ENCODE results near the gene RARB.
A peak's percentile ranks its signal among the peaks of the same experiment; 100 is the strongest.

Gene RARB

DNA sequence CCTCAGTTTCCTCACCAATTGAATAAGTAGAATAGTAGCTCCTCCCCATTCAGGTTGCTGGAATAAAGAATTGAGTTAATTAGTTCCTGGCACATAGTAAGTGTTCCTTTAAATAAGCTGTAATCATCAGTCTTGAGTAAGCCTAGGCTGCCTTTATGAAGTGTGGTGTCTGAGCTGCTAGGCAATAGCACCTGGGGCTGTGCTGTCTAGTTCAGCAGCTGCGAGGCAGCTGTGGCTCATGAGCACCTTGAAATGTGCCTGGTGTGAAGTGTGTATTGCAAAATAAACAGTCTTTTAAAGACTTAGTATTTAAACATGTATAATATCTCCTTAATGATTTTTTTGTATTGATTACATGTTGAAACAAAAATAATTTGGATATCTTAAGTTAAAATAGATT lies 159.0 kb downstream of the RARB start:
- no peak for TF ChIP-seq ZFX (IDR thresholded peaks at IDR 0.05)
- TF ChIP-seq, protein P1, sequence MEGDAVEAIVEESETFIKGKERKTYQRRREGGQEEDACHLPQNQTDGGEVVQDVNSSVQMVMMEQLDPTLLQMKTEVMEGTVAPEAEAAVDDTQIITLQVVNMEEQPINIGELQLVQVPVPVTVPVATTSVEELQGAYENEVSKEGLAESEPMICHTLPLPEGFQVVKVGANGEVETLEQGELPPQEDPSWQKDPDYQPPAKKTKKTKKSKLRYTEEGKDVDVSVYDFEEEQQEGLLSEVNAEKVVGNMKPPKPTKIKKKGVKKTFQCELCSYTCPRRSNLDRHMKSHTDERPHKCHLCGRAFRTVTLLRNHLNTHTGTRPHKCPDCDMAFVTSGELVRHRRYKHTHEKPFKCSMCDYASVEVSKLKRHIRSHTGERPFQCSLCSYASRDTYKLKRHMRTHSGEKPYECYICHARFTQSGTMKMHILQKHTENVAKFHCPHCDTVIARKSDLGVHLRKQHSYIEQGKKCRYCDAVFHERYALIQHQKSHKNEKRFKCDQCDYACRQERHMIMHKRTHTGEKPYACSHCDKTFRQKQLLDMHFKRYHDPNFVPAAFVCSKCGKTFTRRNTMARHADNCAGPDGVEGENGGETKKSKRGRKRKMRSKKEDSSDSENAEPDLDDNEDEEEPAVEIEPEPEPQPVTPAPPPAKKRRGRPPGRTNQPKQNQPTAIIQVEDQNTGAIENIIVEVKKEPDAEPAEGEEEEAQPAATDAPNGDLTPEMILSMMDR (conservative IDR thresholded peaks at IDR 0.05) = no peak
- H3K27ac ChIP-seq = no peak overlapping the region

DNA sequence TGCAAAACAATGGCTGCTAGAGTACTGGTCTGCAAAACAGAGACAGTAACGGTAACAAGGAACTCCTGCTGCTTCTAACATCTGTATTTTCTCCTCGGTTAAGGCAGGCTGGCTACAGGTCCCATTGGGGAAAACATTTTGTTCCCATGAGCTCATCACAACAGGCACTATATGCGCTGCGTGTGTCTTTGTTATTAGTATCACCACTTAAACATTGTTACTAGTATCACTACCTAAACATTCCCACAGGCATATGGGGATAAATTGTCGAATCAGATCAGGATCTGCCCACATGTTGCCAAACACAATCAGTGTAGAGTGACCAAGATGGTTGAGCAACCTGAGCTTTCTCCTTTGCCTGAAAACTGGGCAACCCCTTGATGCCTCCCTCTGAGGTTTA lies 159.5 kb downstream of the RARB start:
- no peak overlapping the region for H3K27ac ChIP-seq
- TF ChIP-seq, protein P1 (conservative IDR thresholded peaks at IDR 0.05) = no peak
- TF ChIP-seq ZFX (IDR thresholded peaks at IDR 0.05) = no peak

DNA sequence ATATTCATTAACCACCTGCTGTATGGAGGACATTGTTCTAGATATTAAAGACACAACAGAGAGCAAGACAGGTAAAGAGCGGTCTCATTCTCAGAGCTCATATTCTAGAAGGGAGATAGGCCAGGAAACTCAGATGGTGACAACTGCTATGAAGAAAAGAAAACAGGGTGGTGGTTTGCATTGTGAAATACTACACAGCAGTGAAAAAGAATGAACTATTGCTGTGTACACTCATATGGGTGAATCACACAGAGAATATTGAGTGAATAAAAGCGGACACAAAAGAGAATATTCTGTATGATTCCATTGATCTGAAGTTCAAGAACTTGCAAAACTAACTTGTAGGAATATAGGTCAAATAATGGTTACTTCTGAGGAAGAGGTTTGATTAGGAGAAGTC lies 159.9 kb downstream of the RARB start:
- H3K27ac ChIP-seq = no peak overlapping the region

DNA sequence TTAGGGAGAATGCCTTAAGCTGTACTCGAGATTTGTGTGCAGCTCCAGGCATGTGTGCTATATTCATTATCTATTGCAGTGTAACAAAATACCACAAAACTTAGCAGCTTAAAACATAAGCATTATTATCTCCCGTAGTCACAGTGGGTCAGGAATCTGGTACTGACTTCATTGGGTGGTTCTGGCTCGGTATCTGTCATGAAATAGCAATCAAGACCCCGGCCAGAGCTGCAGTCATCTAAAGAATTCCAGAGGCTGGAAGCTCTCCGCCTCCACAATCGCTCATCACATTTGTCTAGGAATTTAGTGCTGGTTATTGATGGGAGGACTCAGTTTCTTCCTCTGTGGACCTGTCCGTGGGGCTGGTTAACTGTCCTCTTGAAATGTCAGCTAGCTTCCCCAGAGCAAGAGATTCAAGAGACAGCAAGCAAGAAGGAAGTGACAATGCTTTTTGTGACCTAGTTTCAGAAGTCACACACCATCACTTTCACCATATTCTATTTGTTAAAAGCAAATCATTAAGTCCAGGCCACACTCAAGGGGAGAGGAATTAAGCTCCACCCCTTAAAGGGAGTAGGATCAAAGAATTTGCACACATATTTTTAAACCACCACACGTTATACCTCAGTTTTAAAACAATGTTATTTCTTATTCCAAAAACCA lies 160.5 kb downstream of the RARB start:
- TF ChIP-seq, protein P1 (conservative IDR thresholded peaks at IDR 0.05) = no peak
- no peak for TF ChIP-seq ZFX (IDR thresholded peaks at IDR 0.05)
- H3K27ac ChIP-seq = no peak overlapping the region

More for the DNA sequence above, 159.9 kb downstream of the RARB start:
- TF ChIP-seq, protein P1 (conservative IDR thresholded peaks at IDR 0.05) = no peak
- no peak for TF ChIP-seq ZFX (IDR thresholded peaks at IDR 0.05)

DNA sequence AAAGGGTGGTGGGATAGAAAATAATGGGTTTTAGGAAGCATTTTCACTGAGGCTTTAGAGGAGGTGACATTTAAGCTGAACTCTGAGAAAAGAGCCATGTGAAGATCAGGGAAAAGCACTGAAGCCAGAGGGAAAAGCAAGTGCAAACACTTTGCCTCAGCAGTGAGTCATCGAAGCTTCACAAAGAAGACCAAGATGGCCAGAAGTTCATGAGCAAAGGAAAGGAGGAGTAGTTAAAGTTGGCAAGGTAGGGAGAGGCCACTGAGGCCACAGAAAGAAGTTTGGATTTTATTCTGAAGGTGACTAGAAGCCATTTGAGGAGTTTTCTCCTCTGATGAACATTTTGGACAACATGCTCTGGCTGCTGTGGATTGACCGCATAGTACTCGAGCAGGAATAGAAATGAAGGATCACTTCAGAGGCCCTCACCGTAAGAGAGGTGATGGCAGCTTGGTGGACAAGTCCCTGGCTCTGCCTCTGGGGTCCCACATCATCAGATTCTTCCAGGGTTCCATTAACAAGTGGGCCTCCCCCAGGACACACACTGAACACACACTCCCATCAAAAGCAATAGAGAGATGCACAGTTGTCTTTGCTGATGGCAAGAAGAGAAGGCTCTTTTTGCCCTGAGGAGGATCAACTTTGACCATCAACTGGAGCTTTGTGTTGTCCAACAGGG lies 161.2 kb downstream of the RARB start:
- TF ChIP-seq ZFX (IDR thresholded peaks at IDR 0.05) = no peak
- TF ChIP-seq, protein P1 (conservative IDR thresholded peaks at IDR 0.05) = no peak
- no peak overlapping the region for H3K27ac ChIP-seq

DNA sequence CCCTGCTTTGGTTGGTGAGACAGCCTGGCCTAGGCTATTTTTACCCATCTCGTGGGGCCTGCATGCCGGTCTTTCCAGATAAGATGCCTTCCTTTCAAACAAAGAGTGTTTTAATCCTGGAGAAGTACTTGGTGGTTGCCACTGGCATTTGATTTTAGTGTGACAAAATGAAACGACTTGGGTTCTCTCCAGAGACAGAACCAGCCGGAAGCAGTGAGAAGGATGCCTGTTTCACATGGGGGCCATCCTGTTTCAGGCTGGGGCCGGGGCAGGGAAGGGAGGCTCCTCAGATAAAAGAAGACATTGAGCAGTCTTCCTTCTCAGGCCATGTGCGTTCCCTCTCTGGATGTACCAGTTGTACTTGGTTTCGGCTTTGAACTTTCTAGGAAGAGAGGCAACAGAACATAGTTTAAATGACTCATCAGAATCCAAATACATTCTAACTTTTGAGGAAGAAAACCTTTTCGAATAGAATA lies 161.8 kb downstream of the RARB start:
- TF ChIP-seq, protein P1 (conservative IDR thresholded peaks at IDR 0.05) = no peak
- no peak for TF ChIP-seq ZFX (IDR thresholded peaks at IDR 0.05)

DNA sequence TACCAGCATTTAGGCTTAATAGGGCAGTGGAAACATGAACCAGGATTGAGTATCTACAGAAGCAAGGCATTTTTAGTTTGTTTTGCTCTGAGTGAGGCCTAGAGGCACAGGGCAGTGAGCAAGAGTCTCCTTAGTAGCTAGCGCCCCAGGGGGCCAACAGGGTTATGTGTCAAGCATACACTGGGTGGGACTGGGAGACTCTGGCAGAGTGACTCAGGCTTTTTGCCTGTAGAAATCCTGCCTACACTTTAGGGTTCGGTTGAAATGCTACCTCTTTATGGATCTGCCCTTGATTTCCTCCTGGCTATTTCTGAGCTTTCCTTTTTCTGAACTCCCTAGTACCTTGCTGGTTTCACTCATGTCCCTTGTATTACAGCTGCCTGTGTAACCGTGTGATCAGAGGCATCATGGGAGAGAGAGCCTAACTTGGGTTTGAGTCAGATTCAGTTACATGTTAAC lies 164.5 kb downstream of the RARB start:
- 0 out of 2 replicates have a peak overlapping the region, but pooled peaks have one; percentile 22 for H3K27ac ChIP-seq
- TF ChIP-seq, protein P1 (conservative IDR thresholded peaks at IDR 0.05) = no peak
- no peak for TF ChIP-seq ZFX (IDR thresholded peaks at IDR 0.05)

More for the DNA sequence above, 161.8 kb downstream of the RARB start:
- H3K27ac ChIP-seq = no peak overlapping the region
